Endodermal cell (in vitro differentiated cells): ENCODE results near the gene DEFB113. TPM values are rescaled to one million over a fixed set of nuclear protein-coding genes. Genes with fewer than 3 reads are reported as not detected.

ENCODE experiments used
- DNase-seq: peaks from one replicate; pipeline ENCODE4 v3.0.0-alpha.2; 2017
- H3K27ac ChIP-seq: 2 replicates; pipeline ENCODE4 v1.5.1; 2013; ENCODE audit warnings: mild to moderate bottlenecking, low read depth, low read length, moderate library complexity
- H3K27me3 ChIP-seq: 2 replicates; pipeline ENCODE4 v1.6.1; 2013; ENCODE audit warnings: mild to moderate bottlenecking, low read length, moderate library complexity; ENCODE audit not compliant: insufficient read depth, control insufficient read depth, poor library complexity, severe bottlenecking
- H3K36me3 ChIP-seq: 2 replicates; pipeline ENCODE4 v1.7.0; 2013; ENCODE audit warnings: mild to moderate bottlenecking, low read length, moderate library complexity; ENCODE audit not compliant: control insufficient read depth, insufficient read depth
- H3K4me1 ChIP-seq: one replicate; pipeline ENCODE4 v1.7.0; 2013; ENCODE audit warnings: low read length; ENCODE audit not compliant: control insufficient read depth, insufficient read depth
- H3K4me3 ChIP-seq: 2 replicates; pipeline ENCODE4 v1.5.1; 2013; ENCODE audit warnings: mild to moderate bottlenecking, low read length, moderate library complexity
- H3K9ac ChIP-seq: 2 replicates; pipeline ENCODE4 v1.6.1; 2013; ENCODE audit warnings: mild to moderate bottlenecking, low read length, moderate library complexity; ENCODE audit not compliant: poor library complexity, severe bottlenecking; ENCODE audit errors: extremely low read depth
- H3K9me3 ChIP-seq: 2 replicates; pipeline ENCODE4 v1.6.1; 2013; ENCODE audit warnings: mild to moderate bottlenecking, low read length, moderate library complexity; ENCODE audit not compliant: control insufficient read depth
- H3K27ac Mint-ChIP-seq: 2 replicates; pipeline ENCODE4 v1.8.0; 2020; ENCODE audit warnings: mixed read lengths
- H3K27me3 Mint-ChIP-seq: 2 replicates; pipeline ENCODE4 v1.8.0; 2021; ENCODE audit warnings: mild to moderate bottlenecking, mixed read lengths; ENCODE audit not compliant: insufficient read depth
- H3K36me3 Mint-ChIP-seq: 2 replicates; pipeline ENCODE4 v1.8.0; 2020; ENCODE audit warnings: low read depth, mixed read lengths
- H3K4me1 Mint-ChIP-seq: 2 replicates; pipeline ENCODE4 v1.8.0; 2020; ENCODE audit warnings: mixed read lengths
- H3K4me3 Mint-ChIP-seq: 2 replicates; pipeline ENCODE4 v1.8.0; 2020; ENCODE audit warnings: mild to moderate bottlenecking, moderate library complexity, mixed read lengths
- H3K9me3 Mint-ChIP-seq: 2 replicates; pipeline ENCODE4 v1.8.0; 2020; ENCODE audit warnings: mild to moderate bottlenecking, mixed read lengths
- CTCF ChIP-seq: fragments of 200-600 bp; sonication (generic); conservative IDR thresholded peaks from 2 replicates; pipeline ENCODE4 v1.5.0; 2021; ENCODE audit warnings: antibody characterized with exemption, mild to moderate bottlenecking
- WGBS, 2 experiments: methylation state at CpG; one replicate each; pipeline versions ENCODE4 v1.1.5 to v1.1.7; 2013; ENCODE audit warnings: missing lambda C conversion rate in 2 of 2, mixed read lengths in 1 of 2; ENCODE audit not compliant: insufficient coverage in 1 of 2, insufficient read length in 1 of 2; 5-methylcytosine and 5-hydroxymethylcytosine counted together
- total RNA-seq, 2 donors: library from RNA; stranded (reverse); fragmentation: NEBNext Ultra II Directional in 1 of 2; extraction: Animal tissue kit (Norgen Biotek cat#: 25700) in 1 of 2; gene quantifications; 2 replicates in 1 of 2; 3 replicates in 1 of 2; pipeline ENCODE4 v1.2.1, GENCODE V29; 2021

DEFB113 gene
- total RNA-seq, 2 donors from 2014 or later = not detected

GRCh38 chr6:49986551-49986950 lies 17.1 kb upstream of the DEFB113 start:
- Mint-ChIP-seq H3K27me3 (peaks cover 15% of the 10 kb centered on the region), H3K4me3 (no peak overlapping the region), H3K9me3 (no peaks in the 10 kb centered on the region), H3K4me1 (peaks cover 1% of the 10 kb centered on the region), H3K36me3 (no peaks in the 10 kb centered on the region), H3K27ac (no peak overlapping the region)
- no peak for TF ChIP-seq CTCF
- no peak overlapping the region for H3K4me3 ChIP-seq
- H3K4me1 ChIP-seq = no peaks in the 10 kb centered on the region
- no peak overlapping the region for H3K9ac ChIP-seq
- no peak for DNase-seq
- H3K9me3 ChIP-seq = no peaks in the 10 kb centered on the region
- no peak overlapping the region for H3K27ac ChIP-seq
- whole genome bisulfite sequencing, 2 experiments = 100% methylated on average over 1 of the region's 1 CpG; no CpG with 5 or more reads in 1 of the 2 experiments
- no peaks in the 10 kb centered on the region for H3K36me3 ChIP-seq
- no peaks in the 10 kb centered on the region for H3K27me3 ChIP-seq

- Mint-ChIP-seq H3K27me3 (peaks cover 8% of the 10 kb centered on the region), H3K36me3 (no peaks in the 10 kb centered on the region), H3K4me1 (peaks cover 1% of the 10 kb centered on the region), H3K27ac (no peak overlapping the region), H3K9me3 (no peaks in the 10 kb centered on the region), H3K4me3 (no peak overlapping the region)
- TF ChIP-seq CTCF = no peak
- Histone ChIP-seq H3K27ac (no peak overlapping the region), H3K4me1 (no peaks in the 10 kb centered on the region), H3K36me3 (no peaks in the 10 kb centered on the region), H3K4me3 (no peak overlapping the region), H3K9ac (no peak overlapping the region), H3K27me3 (no peaks in the 10 kb centered on the region), H3K9me3 (no peaks in the 10 kb centered on the region)
- no peak for DNase-seq
- 92 to 100% methylated on average over 2 of the region's 2 CpGs for WGBS, 2 experiments
Measured at GRCh38 chr6:49982046-49982445, 12.6 kb upstream of the DEFB113 start.

GRCh38 chr6:49980898-49981297 lies 11.5 kb upstream of the DEFB113 start:
- 83 to 93% methylated on average over 1 of the region's 1 CpG for WGBS, 2 experiments

More at GRCh38 chr6:49980898-49981297, 11.5 kb upstream of the DEFB113 start:
- no peak overlapping the region for H3K4me3 ChIP-seq
- Mint-ChIP-seq H3K4me1 (peaks cover 1% of the 10 kb centered on the region), H3K27ac (no peak overlapping the region), H3K36me3 (no peaks in the 10 kb centered on the region), H3K9me3 (no peaks in the 10 kb centered on the region), H3K4me3 (no peak overlapping the region), H3K27me3 (peaks cover 8% of the 10 kb centered on the region)
- H3K9ac ChIP-seq = no peak overlapping the region
- TF ChIP-seq CTCF = no peak
- H3K9me3 ChIP-seq = no peaks in the 10 kb centered on the region
- H3K36me3 ChIP-seq = no peaks in the 10 kb centered on the region
- H3K27ac ChIP-seq = no peak overlapping the region
- no peaks in the 10 kb centered on the region for H3K4me1 ChIP-seq
- no peak for DNase-seq
- no peaks in the 10 kb centered on the region for H3K27me3 ChIP-seq
